Esophagus muscularis mucosa (tissue), 4 donors: ENCODE results near the gene COL26A1. TPM values are rescaled to one million over a fixed set of nuclear protein-coding genes. Genes with fewer than 3 reads are reported as not detected.
"Not testable (repeated sequence)": the region's sequence is repeated elsewhere in the genome, so short reads cannot be mapped to it uniquely, and the experiment has no call there.

Source experiments
- DNase-seq: peaks from one replicate; pipeline ENCODE4 v3.0.0-alpha.2; 2017; ENCODE audit errors: extremely low spot score
- H3K27ac ChIP-seq, 4 donors: fragments of 200-600 bp; sonication (generic); replicated peaks in 1 of 4; 1 replicate in 3 of 4; 2 replicates in 1 of 4; pipeline ENCODE4 v1.5.1; 2016 to 2019; ENCODE audit warnings: mild to moderate bottlenecking in 1 of 4
- H3K27me3 ChIP-seq, 4 donors: fragments of 200-600 bp; sonication (generic); one replicate each; pipeline versions ENCODE4 v1.5.1 to v1.6.0; 2016 to 2019
- H3K36me3 ChIP-seq, 4 donors: fragments of 200-600 bp; sonication (generic); one replicate each; pipeline ENCODE4 v1.5.1; 2016 to 2019
- H3K4me1 ChIP-seq, 4 donors: fragments of 200-600 bp; sonication (generic); one replicate each; pipeline ENCODE4 v1.5.1; 2016 to 2019
- H3K4me3 ChIP-seq, 4 donors: fragments of 200-600 bp; sonication (generic); 1 replicate in 2 of 4; 2 replicates in 2 of 4; pipeline ENCODE4 v1.5.1; 2016 to 2019; ENCODE audit warnings: mild to moderate bottlenecking in 4 of 4, moderate library complexity in 1 of 4
- H3K9me3 ChIP-seq, 4 donors: fragments of 200-600 bp; sonication (generic); 1 replicate in 3 of 4; 2 replicates in 1 of 4; pipeline ENCODE4 v1.5.1; 2016 to 2019
- CTCF ChIP-seq, 3 experiments: fragments of 200-600 bp in 2 of 3; fragments of 450-650 bp in 1 of 3; sonication (generic) in 2 of 3; IDR thresholded peaks; one replicate each; pipeline ENCODE4 v1.5.1; 2017 to 2019; ENCODE audit warnings: antibody characterized with exemption in 3 of 3, mild to moderate bottlenecking in 2 of 3, moderate library complexity in 1 of 3
- EP300 ChIP-seq: sonication (generic); formaldehyde crosslinking; IDR thresholded peaks from one replicate; pipeline ENCODE4 v1.6.1; 2017; ENCODE audit warnings: antibody characterized with exemption
- POLR2A ChIP-seq: fragments of 450-650 bp; IDR thresholded peaks from one replicate; pipeline ENCODE4 v1.6.1; 2017; ENCODE audit warnings: antibody characterized with exemption, moderate library complexity, mild to moderate bottlenecking, low read depth
- POLR2AphosphoS5 ChIP-seq, 2 donors: sonication (generic); formaldehyde crosslinking; IDR thresholded peaks; one replicate each; pipeline ENCODE4 v1.6.1; 2017; ENCODE audit warnings: antibody characterized with exemption in 2 of 2
- WGBS: methylation state at CpG from one replicate; pipeline ENCODE4 v1.1.5; 2018; 5-methylcytosine and 5-hydroxymethylcytosine counted together
- intact Hi-C: fragments of 100-400 bp; cut with DNase I; formaldehyde crosslinking; loops from one replicate; pipeline ENCODE4 v1.15.1; 2023
- total RNA-seq, 4 donors: library from RNA; depleted of rRNA; stranded (reverse); fragments of >200 nt; gene quantifications; one replicate each; pipeline versions ENCODE4 v1.1.0 to v1.2.1, GENCODE V29; 2016

The COL26A1 gene
- total RNA-seq, 4 donors from 2014 or later: not detected

GRCh38 chr7:101422356-101423195 is 59.9 kb downstream of the COL26A1 start:
- intact Hi-C loops: no loop called here
- no peaks in the 10 kb centered on the region for H3K9me3 ChIP-seq
- TF ChIP-seq POLR2AphosphoS5 (IDR thresholded peaks at IDR 0.05) (no peak), CTCF (IDR thresholded peaks at IDR 0.05) (no peak), EP300 (no peak), POLR2A (no peak)
- H3K4me3 ChIP-seq: no peak overlapping the region
- H3K4me1 ChIP-seq: no peaks in the 10 kb centered on the region
- H3K27ac ChIP-seq: no peak overlapping the region
- no peak for DNase-seq
- H3K27me3 ChIP-seq: peaks cover 0 to 49% (median 0%) of the 10 kb centered on the region in 4 donors
- H3K36me3 ChIP-seq: no peaks in the 10 kb centered on the region
- 89% methylated on average over 11 of the region's 11 CpGs for WGBS

GRCh38 chr7:101426303-101427011 is 63.8 kb downstream of the COL26A1 start:
- Histone ChIP-seq H3K27me3 (peaks cover 0 to 35% (median 0%) of the 10 kb centered on the region in 4 donors), H3K4me3 (no peak overlapping the region), H3K36me3 (no peaks in the 10 kb centered on the region), H3K4me1 (no peaks in the 10 kb centered on the region), H3K9me3 (no peaks in the 10 kb centered on the region), H3K27ac (no peak overlapping the region)
- DNase-seq: no peak
- intact Hi-C loops: no loop called here
- TF ChIP-seq CTCF (IDR thresholded peaks at IDR 0.05): no peak
- no peak for TF ChIP-seq EP300
- TF ChIP-seq POLR2A: no peak
- TF ChIP-seq POLR2AphosphoS5 (IDR thresholded peaks at IDR 0.05): no peak
- 92% methylated on average over 10 of the region's 10 CpGs for WGBS

DNA sequence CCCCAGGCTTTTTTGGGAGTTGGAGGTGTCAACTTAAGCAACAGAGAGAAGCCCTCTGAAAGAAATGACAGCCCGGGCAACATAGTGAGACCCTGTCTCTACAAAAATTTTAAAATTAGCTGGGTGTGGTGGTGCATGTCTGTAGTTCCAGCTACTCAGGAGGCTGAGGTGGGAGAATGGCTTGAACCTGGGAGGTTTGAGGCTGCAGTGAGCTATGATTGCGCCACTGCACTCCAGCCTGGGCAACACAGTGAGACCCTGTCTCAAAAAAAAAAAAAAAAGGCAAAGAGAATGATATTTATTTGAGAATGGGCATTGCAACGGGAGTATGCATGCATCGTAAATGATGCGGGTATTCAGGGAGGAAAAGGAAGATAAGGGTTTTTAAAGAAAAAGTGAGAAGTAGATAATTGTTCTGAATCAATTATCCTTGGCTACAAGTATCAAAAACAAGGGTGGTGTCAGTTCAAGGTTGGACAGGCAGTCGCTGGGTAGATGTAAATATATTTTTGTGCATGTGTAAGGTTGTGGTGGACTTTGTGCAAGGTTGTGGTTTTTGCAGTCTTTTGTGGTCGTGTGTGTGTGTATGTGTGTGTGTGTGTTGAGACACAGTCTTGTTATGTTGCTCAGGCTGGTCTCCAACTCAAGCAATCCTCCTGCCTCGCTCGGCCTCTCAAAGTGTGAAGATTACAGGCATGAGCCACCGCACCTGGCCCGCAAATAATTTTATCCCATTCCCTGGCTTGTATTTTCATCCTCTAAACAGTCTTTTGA is 65.6 kb downstream of the COL26A1 start:
- no peak for TF ChIP-seq POLR2AphosphoS5 (IDR thresholded peaks at IDR 0.05)
- TF ChIP-seq EP300: no peak
- no peak for TF ChIP-seq CTCF (IDR thresholded peaks at IDR 0.05)
- TF ChIP-seq POLR2A: no peak
- peaks cover 0 to 43% (median 0%) of the 10 kb centered on the region in 4 donors for H3K27me3 ChIP-seq
- intact Hi-C loops: no loop called here
- H3K9me3 ChIP-seq: no peaks in the 10 kb centered on the region
- H3K4me3 ChIP-seq: no peak overlapping the region
- no peak for DNase-seq
- H3K36me3 ChIP-seq: no peaks in the 10 kb centered on the region
- H3K27ac ChIP-seq: no peak overlapping the region
- H3K4me1 ChIP-seq: no peaks in the 10 kb centered on the region
- 77% methylated on average over 11 of the region's 11 CpGs for WGBS

DNA sequence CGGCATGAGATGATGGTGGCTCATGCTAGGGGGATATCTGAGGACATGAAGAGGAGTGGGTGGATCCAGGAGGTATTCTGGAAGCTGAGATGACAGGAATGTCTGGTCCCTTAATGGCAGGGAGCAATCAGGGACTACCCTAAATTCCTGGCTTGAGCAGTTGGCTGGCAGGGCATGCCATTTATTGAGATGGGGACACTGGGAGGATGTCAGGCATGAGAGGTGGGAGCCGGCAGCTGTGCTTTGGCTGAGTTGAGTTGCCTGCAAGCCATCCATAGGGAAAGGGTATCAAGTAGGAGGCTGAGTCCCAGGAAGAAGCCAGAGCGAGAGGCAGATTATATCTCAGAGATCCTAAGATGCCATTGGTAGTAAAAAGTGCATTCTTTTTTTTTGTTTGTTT is 69.6 kb downstream of the COL26A1 start:
- intact Hi-C loops: no loop called here
- 88% methylated on average over 3 of the region's 3 CpGs for WGBS
- Histone ChIP-seq H3K36me3 (no peaks in the 10 kb centered on the region), H3K4me1 (no peaks in the 10 kb centered on the region), H3K27me3 (peaks cover 0 to 65% (median 8%) of the 10 kb centered on the region in 4 donors), H3K27ac (no peak overlapping the region), H3K4me3 (no peak overlapping the region), H3K9me3 (no peaks in the 10 kb centered on the region)
- TF ChIP-seq POLR2A: no peak
- no peak for DNase-seq

GRCh38 chr7:101433688-101434087 is 71.0 kb downstream of the COL26A1 start:
- WGBS: 87% methylated on average over 4 of the region's 4 CpGs
- intact Hi-C loops: no loop called here
- H3K4me1 ChIP-seq: no peaks in the 10 kb centered on the region
- no peak for TF ChIP-seq POLR2AphosphoS5 (IDR thresholded peaks at IDR 0.05)
- no peak for TF ChIP-seq POLR2A
- no peak for TF ChIP-seq CTCF (IDR thresholded peaks at IDR 0.05)
- no peak for TF ChIP-seq EP300
- H3K27ac ChIP-seq: no peak overlapping the region
- no peak for DNase-seq
- no peaks in the 10 kb centered on the region for H3K9me3 ChIP-seq
- no peak overlapping the region for H3K4me3 ChIP-seq
- H3K36me3 ChIP-seq: no peaks in the 10 kb centered on the region
- peaks cover 0 to 79% (median 8%) of the 10 kb centered on the region in 4 donors for H3K27me3 ChIP-seq

DNA sequence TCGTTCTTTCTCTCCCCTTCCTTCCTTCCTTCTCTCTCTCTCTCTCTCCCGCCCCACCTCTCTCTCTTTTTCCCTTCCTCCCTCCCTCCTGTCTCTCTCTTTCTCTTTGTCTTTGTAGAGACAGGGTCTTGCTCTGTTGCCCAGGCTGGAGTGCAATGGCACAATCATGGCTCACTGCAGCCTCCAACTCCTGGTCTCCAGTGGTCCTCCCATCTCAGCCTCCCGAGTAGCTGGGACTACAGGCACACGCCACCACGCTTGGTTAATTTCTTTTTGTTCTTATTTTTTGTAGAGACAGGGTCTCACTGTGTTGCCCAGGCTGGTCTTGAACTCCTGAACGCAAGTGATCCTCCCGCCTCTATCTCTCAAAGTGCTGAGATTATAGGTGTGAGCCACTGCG is 71.5 kb downstream of the COL26A1 start:
- intact Hi-C loops: not testable (repeated sequence)

More for the DNA sequence above, 71.5 kb downstream of the COL26A1 start:
- WGBS: 93% methylated on average over 8 of the region's 8 CpGs
- H3K9me3 ChIP-seq, DNase-seq, H3K4me1 ChIP-seq, H3K4me3 ChIP-seq, H3K27ac ChIP-seq, H3K36me3 ChIP-seq: not testable (repeated sequence)
- peaks cover 0 to 84% (median 8%) of the 10 kb centered on the region in 4 donors for H3K27me3 ChIP-seq
